D721Med (cell line): Measurements from ENCODE around the gene FLCN.

ENCODE experiments used
- DNase-seq: peaks from one replicate; pipeline ENCODE4 v3.0.0; 2011; ENCODE audit warnings: low spot score; ENCODE audit not compliant: insufficient read length
- FAIRE-seq: peaks from 2 replicates; lab custom pipeline; 2011; peaks lifted over from hg19 to GRCh38; lab: Jason Lieb, UNC
- TF ChIP-seq, protein P1 (sequence below): IDR thresholded peaks from 2 replicates; pipeline ENCODE4 v1.5.1; 2012; ENCODE audit warnings: mild to moderate bottlenecking, control low read depth; ENCODE audit not compliant: insufficient read depth; ENCODE audit errors: missing control alignments

FLCN gene

DNA sequence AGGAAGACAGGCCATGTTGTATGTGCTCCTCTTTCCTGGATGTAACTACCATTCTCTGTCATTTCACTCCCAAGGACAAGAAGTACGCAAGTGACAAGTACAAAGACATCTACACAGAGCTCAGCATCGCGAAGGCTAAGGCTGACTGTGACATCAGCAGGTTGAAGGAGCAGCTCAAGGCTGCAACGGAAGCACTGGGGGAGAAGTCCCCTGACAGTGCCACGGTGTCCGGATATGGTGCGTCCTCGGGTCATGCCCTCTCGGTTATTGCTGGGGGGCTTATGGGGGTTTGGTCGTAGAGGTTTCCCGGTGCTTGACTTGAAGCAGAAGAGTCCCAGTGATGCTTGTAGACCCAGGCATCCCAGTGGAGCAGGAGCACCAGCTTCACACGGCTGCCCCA lies 59.8 kb downstream of the FLCN start:
- TF ChIP-seq, protein P1, sequence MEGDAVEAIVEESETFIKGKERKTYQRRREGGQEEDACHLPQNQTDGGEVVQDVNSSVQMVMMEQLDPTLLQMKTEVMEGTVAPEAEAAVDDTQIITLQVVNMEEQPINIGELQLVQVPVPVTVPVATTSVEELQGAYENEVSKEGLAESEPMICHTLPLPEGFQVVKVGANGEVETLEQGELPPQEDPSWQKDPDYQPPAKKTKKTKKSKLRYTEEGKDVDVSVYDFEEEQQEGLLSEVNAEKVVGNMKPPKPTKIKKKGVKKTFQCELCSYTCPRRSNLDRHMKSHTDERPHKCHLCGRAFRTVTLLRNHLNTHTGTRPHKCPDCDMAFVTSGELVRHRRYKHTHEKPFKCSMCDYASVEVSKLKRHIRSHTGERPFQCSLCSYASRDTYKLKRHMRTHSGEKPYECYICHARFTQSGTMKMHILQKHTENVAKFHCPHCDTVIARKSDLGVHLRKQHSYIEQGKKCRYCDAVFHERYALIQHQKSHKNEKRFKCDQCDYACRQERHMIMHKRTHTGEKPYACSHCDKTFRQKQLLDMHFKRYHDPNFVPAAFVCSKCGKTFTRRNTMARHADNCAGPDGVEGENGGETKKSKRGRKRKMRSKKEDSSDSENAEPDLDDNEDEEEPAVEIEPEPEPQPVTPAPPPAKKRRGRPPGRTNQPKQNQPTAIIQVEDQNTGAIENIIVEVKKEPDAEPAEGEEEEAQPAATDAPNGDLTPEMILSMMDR = no peak
- FAIRE-seq (no peak), DNase-seq (no peak)

DNA sequence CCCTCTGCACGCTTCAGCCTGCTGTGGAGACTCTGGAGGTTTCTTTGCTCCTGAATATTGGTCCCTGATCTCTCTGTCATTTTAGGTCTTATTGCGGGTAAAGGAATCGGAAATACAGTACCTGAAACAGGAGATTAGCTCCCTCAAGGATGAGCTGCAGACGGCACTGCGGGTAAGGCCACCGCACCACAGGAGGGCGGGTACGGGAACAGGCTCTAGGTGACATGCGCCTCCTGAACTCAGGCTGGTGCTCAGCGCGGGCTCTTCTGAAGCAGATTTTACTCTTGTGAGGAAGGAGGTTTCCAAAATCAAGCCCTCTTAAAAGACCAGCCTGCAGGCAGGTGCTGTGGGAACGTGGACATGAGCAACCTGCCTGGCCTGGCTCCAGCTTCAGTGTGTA lies 60.6 kb downstream of the FLCN start:
- DNase-seq = no peak
- TF ChIP-seq, protein P1 = no peak
- no peak for FAIRE-seq

GRCh38 chr17:17175917-17176316 lies 61.1 kb downstream of the FLCN start:
- FAIRE-seq (no peak), DNase-seq (no peak)
- TF ChIP-seq, protein P1 = no peak

GRCh38 chr17:17175340-17175739 lies 61.6 kb downstream of the FLCN start:
- FAIRE-seq (no peak), DNase-seq (no peak)
- TF ChIP-seq, protein P1 = no peak

- TF ChIP-seq, protein P1 = no peak
- FAIRE-seq = no peak
- DNase-seq = no peak
These were observed 63.0 kb downstream of the FLCN start for GRCh38 chr17:17173921-17174320.

- TF ChIP-seq, protein P1 = no peak
- FAIRE-seq = no peak
- DNase-seq = no peak
These were observed 64.0 kb downstream of the FLCN start for GRCh38 chr17:17172990-17173389.

GRCh38 chr17:17172001-17172939 lies 64.7 kb downstream of the FLCN start:
- no peak for DNase-seq
- no peak for FAIRE-seq
- TF ChIP-seq, protein P1 = no peak
